Measurements from ENCODE around the gene N4BP2L2.
A peak's percentile ranks its signal among the peaks of the same experiment; 100 is the strongest.

Gene N4BP2L2

DNA sequence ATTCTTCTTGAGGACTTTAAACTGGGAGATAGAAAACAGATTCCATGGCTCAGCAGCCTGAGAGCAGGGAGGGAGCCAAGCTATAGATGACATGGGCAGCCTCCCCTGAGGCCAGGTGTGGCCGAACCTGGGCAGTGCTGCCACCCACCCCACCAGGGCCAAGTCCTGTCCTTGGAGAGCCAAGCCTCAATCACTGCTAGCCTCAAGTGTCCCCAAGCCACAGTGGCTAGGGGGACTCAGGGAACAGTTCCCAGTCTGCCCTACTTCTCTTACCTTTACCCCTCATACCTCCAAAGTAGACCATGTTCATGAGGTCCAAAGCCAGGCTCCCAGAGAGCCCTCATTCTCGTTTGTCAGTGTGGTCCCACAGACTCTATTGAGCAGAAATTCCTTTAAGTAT lies 118.7 kb downstream of the N4BP2L2 start:
- DNase-seq (ENCODE audit: low read depth) = no peak
- TF ChIP-seq, protein P1, sequence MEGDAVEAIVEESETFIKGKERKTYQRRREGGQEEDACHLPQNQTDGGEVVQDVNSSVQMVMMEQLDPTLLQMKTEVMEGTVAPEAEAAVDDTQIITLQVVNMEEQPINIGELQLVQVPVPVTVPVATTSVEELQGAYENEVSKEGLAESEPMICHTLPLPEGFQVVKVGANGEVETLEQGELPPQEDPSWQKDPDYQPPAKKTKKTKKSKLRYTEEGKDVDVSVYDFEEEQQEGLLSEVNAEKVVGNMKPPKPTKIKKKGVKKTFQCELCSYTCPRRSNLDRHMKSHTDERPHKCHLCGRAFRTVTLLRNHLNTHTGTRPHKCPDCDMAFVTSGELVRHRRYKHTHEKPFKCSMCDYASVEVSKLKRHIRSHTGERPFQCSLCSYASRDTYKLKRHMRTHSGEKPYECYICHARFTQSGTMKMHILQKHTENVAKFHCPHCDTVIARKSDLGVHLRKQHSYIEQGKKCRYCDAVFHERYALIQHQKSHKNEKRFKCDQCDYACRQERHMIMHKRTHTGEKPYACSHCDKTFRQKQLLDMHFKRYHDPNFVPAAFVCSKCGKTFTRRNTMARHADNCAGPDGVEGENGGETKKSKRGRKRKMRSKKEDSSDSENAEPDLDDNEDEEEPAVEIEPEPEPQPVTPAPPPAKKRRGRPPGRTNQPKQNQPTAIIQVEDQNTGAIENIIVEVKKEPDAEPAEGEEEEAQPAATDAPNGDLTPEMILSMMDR (IDR thresholded peaks at IDR 0.05; ENCODE audit: low read depth, low read length, missing control alignments) = no peak
- H3K4me3 ChIP-seq (ENCODE audit: low read depth, low read length) = no peak overlapping the region

DNA sequence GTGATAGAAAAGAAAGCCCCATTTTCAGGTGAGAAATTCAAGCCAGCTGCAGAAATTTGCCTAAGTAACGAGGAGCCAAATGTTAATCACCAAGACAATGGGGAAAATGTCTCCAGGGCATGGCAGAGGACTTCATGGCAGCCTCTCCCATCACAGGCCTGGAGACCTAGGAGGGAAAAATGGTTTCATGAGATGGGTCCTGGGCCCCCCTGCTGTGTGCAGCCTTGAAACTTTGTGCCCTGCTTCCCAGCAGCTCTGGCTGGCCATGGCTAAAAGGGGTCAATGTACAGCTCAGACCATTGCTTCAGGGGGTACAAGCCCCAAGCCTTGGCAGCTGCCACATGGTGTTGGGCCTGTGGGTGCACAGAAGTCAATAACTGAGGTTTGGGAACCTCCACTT lies 120.6 kb downstream of the N4BP2L2 start:
- DNase-seq (ENCODE audit: low read depth) = no peak
- no peak overlapping the region for H3K4me3 ChIP-seq (ENCODE audit: low read depth, low read length)
- TF ChIP-seq, protein P1 (IDR thresholded peaks at IDR 0.05; ENCODE audit: low read depth, low read length, missing control alignments) = no peak

DNA sequence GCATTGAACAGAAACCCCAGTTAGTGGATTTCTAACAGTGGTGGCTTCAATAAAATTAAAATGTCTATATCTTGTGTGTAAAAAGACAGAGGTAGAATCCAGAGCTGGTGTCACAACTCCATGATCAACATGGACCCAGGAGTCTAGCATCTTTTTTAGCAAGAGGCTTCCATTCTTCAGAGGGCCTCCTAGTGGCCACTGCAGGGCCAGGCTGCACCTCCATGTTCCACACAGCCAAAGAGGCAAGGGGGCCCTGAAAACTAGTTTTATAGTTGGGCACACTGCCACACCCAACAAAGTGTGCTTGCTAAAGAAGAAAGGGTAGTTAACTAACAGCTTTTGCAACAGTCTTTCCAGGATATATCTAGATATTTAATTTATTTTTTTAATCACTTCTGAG lies 123.6 kb downstream of the N4BP2L2 start:
- no peak for DNase-seq (ENCODE audit: low read depth)
- H3K4me3 ChIP-seq (ENCODE audit: low read depth, low read length) = no peak overlapping the region
- TF ChIP-seq, protein P1 (IDR thresholded peaks at IDR 0.05; ENCODE audit: low read depth, low read length, missing control alignments) = peak; percentile 67

DNA sequence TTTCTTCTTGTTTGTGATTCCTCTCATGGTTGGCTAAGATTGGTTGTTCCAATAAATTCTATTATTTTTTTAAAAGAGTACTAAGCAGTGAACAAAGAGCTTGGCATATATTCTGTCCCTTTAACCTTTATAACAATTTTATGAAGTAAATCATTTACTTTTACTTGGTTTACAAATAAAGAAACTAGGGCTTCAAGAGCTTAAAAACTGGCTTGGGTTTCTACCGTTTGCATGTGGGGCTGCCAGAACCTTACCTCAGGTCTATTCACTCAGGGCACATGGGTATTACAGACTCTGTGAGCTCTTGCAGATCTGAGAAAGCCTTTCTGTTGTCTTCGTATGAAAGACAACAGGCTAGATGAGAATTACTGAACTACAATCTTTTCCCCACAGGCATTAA lies 124.0 kb downstream of the N4BP2L2 start:
- DNase-seq (ENCODE audit: low read depth) = no peak
- TF ChIP-seq, protein P1 (IDR thresholded peaks at IDR 0.05; ENCODE audit: low read depth, low read length, missing control alignments) = no peak

DNA sequence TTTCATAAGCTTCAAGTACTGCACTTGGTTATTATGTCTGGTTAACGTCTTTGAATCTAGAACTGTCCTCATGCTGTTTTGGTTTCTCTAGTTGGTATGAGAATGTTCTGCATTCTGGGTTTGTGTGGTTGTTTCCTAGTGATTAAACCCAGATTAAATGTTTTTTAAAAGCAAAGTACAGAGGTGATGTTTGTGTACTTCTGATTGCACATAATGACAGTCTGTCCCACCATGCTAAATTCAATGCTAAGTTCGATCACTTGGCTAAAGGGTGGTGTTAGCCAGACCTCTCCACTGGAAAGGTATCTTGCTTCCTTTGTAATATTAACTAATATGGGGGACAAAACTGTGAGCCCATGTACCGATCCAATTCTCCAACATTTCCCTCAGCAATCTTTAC lies 125.3 kb downstream of the N4BP2L2 start:
- DNase-seq (ENCODE audit: low read depth) = no peak
- H3K4me3 ChIP-seq (ENCODE audit: low read depth, low read length) = no peak overlapping the region
- TF ChIP-seq, protein P1 (IDR thresholded peaks at IDR 0.05; ENCODE audit: low read depth, low read length, missing control alignments) = no peak

More for the DNA sequence above, 124.0 kb downstream of the N4BP2L2 start:
- no peak overlapping the region for H3K4me3 ChIP-seq (ENCODE audit: low read depth, low read length)

DNA sequence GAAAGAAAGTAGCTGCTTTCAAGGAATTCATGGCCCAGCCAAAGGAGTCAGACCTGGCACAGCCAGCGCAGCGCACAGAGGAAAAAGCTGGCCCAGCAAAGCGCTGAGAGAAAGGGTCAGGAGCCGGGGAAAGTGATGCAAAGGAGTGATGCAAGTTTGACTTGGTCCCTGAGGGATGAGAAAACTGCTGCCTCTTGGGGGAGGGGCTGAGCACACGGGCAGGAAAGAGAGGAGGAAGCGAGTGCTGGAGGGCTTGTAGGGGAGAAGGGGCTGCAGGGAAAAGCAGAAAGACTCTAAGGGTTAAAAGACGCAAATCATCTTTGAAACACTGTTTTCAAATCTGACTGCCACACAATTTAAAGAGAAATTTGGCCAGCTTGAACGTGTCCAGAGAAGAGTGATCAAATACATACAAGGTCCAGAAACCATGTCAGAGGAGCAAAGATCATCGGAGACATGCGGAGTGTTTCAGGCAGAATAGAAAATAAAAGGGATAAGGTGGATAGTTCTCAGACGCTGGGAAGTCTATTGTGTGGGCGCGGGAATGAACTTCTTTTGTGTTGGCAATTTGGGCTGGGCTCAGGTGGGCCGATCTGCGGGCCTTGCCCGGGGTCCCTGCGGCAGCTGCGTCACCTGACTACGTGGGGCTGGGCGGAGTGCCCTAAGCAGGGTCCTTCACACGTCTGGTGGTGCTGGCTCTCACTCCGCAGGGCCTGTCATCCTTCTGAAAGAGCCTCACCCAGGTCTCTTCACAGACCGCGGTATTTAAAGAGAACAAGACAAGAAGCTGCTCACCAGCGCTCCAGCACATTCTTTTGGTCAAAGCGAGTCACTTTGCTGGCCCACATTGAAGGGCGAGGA lies 128.8 kb downstream of the N4BP2L2 start:
- no peak for DNase-seq (ENCODE audit: low read depth)
- TF ChIP-seq, protein P1 (IDR thresholded peaks at IDR 0.05; ENCODE audit: low read depth, low read length, missing control alignments) = no peak
- H3K4me3 ChIP-seq (ENCODE audit: low read depth, low read length) = no peak overlapping the region

DNA sequence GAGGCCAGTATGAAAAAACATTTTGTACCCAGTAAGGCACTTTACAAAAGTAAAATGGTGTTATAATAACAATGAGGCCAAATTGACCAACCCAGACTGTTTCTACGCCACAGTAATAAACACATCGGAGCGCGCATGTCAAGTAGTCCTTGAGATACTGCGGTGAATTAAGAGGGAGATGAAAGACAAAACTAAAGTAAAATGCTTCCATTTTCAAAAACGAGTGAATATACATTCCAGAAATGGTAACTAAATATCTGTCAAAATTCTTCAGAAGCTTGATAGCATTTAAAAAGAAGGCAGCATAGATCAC lies 129.6 kb downstream of the N4BP2L2 start:
- DNase-seq (ENCODE audit: low read depth) = no peak
- TF ChIP-seq, protein P1 (IDR thresholded peaks at IDR 0.05; ENCODE audit: low read depth, low read length, missing control alignments) = no peak
- no peak overlapping the region for H3K4me3 ChIP-seq (ENCODE audit: low read depth, low read length)

All from GM12864 (cell line).